K562 (cell line): ENCODE measurements around the gene SNX20.

ENCODE experiments used
- BCL6 ChIP-seq: fragments of 250-450 bp; sonication (Bioruptor Pico); IDR thresholded peaks from 2 replicates; pipeline ENCODE4 v1.4.0; 2020
- CCAR2 ChIP-seq: fragments of 200-400 bp; formaldehyde crosslinking; IDR thresholded peaks from 2 replicates; pipeline ENCODE4 v1.6.1; 2017; ENCODE audit warnings: mild to moderate bottlenecking, low read depth, low read length
- CHD4 ChIP-seq: fragments of 200-600 bp; sonication (generic); IDR thresholded peaks from 3 replicates; pipeline ENCODE4 v1.6.1; 2012; ENCODE audit warnings: low read depth, mild to moderate bottlenecking, mixed read lengths, low read length, inconsistent platforms; ENCODE audit not compliant: insufficient read depth, insufficient replicate concordance, poor library complexity, severe bottlenecking
- EP300 ChIP-seq: IDR thresholded peaks from 2 replicates; pipeline ENCODE4 v1.6.1; 2012; ENCODE audit warnings: low read length, improper control_type of control experiment
- FOSL1 ChIP-seq: fragments of 200-800 bp; sonication (Bioruptor generic); conservative IDR thresholded peaks from 2 replicates; pipeline ENCODE4 v1.6.1; 2016; ENCODE audit warnings: missing genetic modification characterization, missing compliant biosample characterization
- SMARCC2 ChIP-seq: fragments of 450-650 bp; IDR thresholded peaks from 2 replicates; pipeline ENCODE4 v1.6.1; 2017; ENCODE audit warnings: antibody characterized with exemption, moderate library complexity, mild to moderate bottlenecking, low read depth
- U2AF1 ChIP-seq: fragments of 200-400 bp; formaldehyde crosslinking; optimal IDR thresholded peaks from 2 replicates; pipeline ENCODE3; 2017; ENCODE audit warnings: mild to moderate bottlenecking, low read depth, low read length, moderate library complexity
- ZNF121 ChIP-seq: sonication (generic); formaldehyde crosslinking; conservative IDR thresholded peaks from 2 replicates; pipeline ENCODE4 v1.8.0; 2022; ENCODE audit warnings: missing genetic modification reagents
- TF ChIP-seq, protein P1 (sequence below): sonication (generic); formaldehyde crosslinking; IDR thresholded peaks from 2 replicates; pipeline ENCODE4 v1.8.0; 2023; ENCODE audit warnings: missing genetic modification reagents, mild to moderate bottlenecking, borderline replicate concordance

- TF ChIP-seq ZNF121 (CRISPR knock-in tag) (no peak), CHD4 (no peak), SMARCC2 (no peak), FOSL1 (tag) (no peak), BCL6 (CRISPR knock-in tag) (no peak), EP300 (no peak), CCAR2 (no peak), U2AF1 (no peak)
- TF ChIP-seq, protein P1, sequence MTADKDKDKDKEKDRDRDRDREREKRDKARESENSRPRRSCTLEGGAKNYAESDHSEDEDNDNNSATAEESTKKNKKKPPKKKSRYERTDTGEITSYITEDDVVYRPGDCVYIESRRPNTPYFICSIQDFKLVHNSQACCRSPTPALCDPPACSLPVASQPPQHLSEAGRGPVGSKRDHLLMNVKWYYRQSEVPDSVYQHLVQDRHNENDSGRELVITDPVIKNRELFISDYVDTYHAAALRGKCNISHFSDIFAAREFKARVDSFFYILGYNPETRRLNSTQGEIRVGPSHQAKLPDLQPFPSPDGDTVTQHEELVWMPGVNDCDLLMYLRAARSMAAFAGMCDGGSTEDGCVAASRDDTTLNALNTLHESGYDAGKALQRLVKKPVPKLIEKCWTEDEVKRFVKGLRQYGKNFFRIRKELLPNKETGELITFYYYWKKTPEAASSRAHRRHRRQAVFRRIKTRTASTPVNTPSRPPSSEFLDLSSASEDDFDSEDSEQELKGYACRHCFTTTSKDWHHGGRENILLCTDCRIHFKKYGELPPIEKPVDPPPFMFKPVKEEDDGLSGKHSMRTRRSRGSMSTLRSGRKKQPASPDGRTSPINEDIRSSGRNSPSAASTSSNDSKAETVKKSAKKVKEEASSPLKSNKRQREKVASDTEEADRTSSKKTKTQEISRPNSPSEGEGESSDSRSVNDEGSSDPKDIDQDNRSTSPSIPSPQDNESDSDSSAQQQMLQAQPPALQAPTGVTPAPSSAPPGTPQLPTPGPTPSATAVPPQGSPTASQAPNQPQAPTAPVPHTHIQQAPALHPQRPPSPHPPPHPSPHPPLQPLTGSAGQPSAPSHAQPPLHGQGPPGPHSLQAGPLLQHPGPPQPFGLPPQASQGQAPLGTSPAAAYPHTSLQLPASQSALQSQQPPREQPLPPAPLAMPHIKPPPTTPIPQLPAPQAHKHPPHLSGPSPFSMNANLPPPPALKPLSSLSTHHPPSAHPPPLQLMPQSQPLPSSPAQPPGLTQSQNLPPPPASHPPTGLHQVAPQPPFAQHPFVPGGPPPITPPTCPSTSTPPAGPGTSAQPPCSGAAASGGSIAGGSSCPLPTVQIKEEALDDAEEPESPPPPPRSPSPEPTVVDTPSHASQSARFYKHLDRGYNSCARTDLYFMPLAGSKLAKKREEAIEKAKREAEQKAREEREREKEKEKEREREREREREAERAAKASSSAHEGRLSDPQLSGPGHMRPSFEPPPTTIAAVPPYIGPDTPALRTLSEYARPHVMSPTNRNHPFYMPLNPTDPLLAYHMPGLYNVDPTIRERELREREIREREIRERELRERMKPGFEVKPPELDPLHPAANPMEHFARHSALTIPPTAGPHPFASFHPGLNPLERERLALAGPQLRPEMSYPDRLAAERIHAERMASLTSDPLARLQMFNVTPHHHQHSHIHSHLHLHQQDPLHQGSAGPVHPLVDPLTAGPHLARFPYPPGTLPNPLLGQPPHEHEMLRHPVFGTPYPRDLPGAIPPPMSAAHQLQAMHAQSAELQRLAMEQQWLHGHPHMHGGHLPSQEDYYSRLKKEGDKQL (CRISPR knock-in tag), result no peak
These were observed 25.1 kb upstream of the SNX20 start for GRCh38 chr16:50706250-50706649.
